Measurements from ENCODE around the gene IGFL2.

Gene IGFL2

GRCh38 chr19:46162731-46163130 lies 14.7 kb downstream of the IGFL2 start:
- no peak overlapping the region for H3K4me3 ChIP-seq (ENCODE audit: low read length, poor library complexity, severe bottlenecking)
- H3K79me2 ChIP-seq (ENCODE audit: insufficient read depth, low read length) = no peaks in the 10 kb centered on the region
- no peak overlapping the region for H2AFZ ChIP-seq (ENCODE audit: low read length)
- H3K9me3 ChIP-seq (ENCODE audit: insufficient read depth, low read depth, low read length) = no peaks in the 10 kb centered on the region
- no peaks in the 10 kb centered on the region for H4K20me1 ChIP-seq (ENCODE audit: insufficient read depth, low read length, poor library complexity, severe bottlenecking)
- H3K27me3 ChIP-seq (ENCODE audit: insufficient read depth, low read length, poor library complexity, severe bottlenecking) = no peaks in the 10 kb centered on the region
- H3K9me2 ChIP-seq (replicated peaks; ENCODE audit: low read depth, low read length) = no peaks in the 10 kb centered on the region
- no peaks in the 10 kb centered on the region for H3F3A ChIP-seq (ENCODE audit: low read depth)
- H3K9ac ChIP-seq (ENCODE audit: low read depth, low read length, poor library complexity, severe bottlenecking) = no peak overlapping the region
- H3K36me3 ChIP-seq (ENCODE audit: insufficient read depth, low read length) = no peaks in the 10 kb centered on the region
- H3K4me1 ChIP-seq (ENCODE audit: insufficient read depth, low read length, poor library complexity, severe bottlenecking) = no peaks in the 10 kb centered on the region
- TF ChIP-seq EZH2phosphoT487 (IDR thresholded peaks at IDR 0.05; ENCODE audit: borderline replicate concordance) = no peak
- TF ChIP-seq CTCF (conservative IDR thresholded peaks at IDR 0.05; ENCODE audit: low read length) = no peak
- no peak overlapping the region for H3K4me2 ChIP-seq (ENCODE audit: low read depth, low read length, poor library complexity, severe bottlenecking)

- no peaks in the 10 kb centered on the region for H3K27me3 ChIP-seq (ENCODE audit: insufficient read depth, low read length, poor library complexity, severe bottlenecking)
- no peak overlapping the region for H3K9ac ChIP-seq (ENCODE audit: low read depth, low read length, poor library complexity, severe bottlenecking)
- H3K79me2 ChIP-seq (ENCODE audit: insufficient read depth, low read length) = no peaks in the 10 kb centered on the region
- no peaks in the 10 kb centered on the region for H3K9me3 ChIP-seq (ENCODE audit: insufficient read depth, low read depth, low read length)
- TF ChIP-seq CTCF (conservative IDR thresholded peaks at IDR 0.05; ENCODE audit: low read length) (no peak), EZH2phosphoT487 (IDR thresholded peaks at IDR 0.05; ENCODE audit: borderline replicate concordance) (no peak)
- no peak overlapping the region for H2AFZ ChIP-seq (ENCODE audit: low read length)
- no peak overlapping the region for H3K4me3 ChIP-seq (ENCODE audit: low read length, poor library complexity, severe bottlenecking)
- H3K4me2 ChIP-seq (ENCODE audit: low read depth, low read length, poor library complexity, severe bottlenecking) = no peak overlapping the region
- no peaks in the 10 kb centered on the region for H3K36me3 ChIP-seq (ENCODE audit: insufficient read depth, low read length)
- no peaks in the 10 kb centered on the region for H3K9me2 ChIP-seq (replicated peaks; ENCODE audit: low read depth, low read length)
- no peaks in the 10 kb centered on the region for H3K4me1 ChIP-seq (ENCODE audit: insufficient read depth, low read length, poor library complexity, severe bottlenecking)
- H3F3A ChIP-seq (ENCODE audit: low read depth) = no peaks in the 10 kb centered on the region
- H4K20me1 ChIP-seq (ENCODE audit: insufficient read depth, low read length, poor library complexity, severe bottlenecking) = no peaks in the 10 kb centered on the region
Measured at GRCh38 chr19:46173886-46174480, 25.9 kb downstream of the IGFL2 start.

- Histone ChIP-seq H3F3A (ENCODE audit: low read depth) (no peaks in the 10 kb centered on the region), H3K9me3 (ENCODE audit: insufficient read depth, low read depth, low read length) (no peaks in the 10 kb centered on the region), H3K4me3 (ENCODE audit: low read length, poor library complexity, severe bottlenecking) (no peak overlapping the region), H3K79me2 (ENCODE audit: insufficient read depth, low read length) (no peaks in the 10 kb centered on the region), H3K36me3 (ENCODE audit: insufficient read depth, low read length) (no peaks in the 10 kb centered on the region), H3K4me2 (ENCODE audit: low read depth, low read length, poor library complexity, severe bottlenecking) (no peak overlapping the region), H3K27me3 (ENCODE audit: insufficient read depth, low read length, poor library complexity, severe bottlenecking) (no peaks in the 10 kb centered on the region), H3K9ac (ENCODE audit: low read depth, low read length, poor library complexity, severe bottlenecking) (no peak overlapping the region), H3K4me1 (ENCODE audit: insufficient read depth, low read length, poor library complexity, severe bottlenecking) (no peaks in the 10 kb centered on the region), H4K20me1 (ENCODE audit: insufficient read depth, low read length, poor library complexity, severe bottlenecking) (no peaks in the 10 kb centered on the region), H3K9me2 (replicated peaks; ENCODE audit: low read depth, low read length) (no peaks in the 10 kb centered on the region), H2AFZ (ENCODE audit: low read length) (no peak overlapping the region)
- TF ChIP-seq CTCF (conservative IDR thresholded peaks at IDR 0.05; ENCODE audit: low read length) = no peak
- TF ChIP-seq EZH2phosphoT487 (IDR thresholded peaks at IDR 0.05; ENCODE audit: borderline replicate concordance) = no peak
Measured at GRCh38 chr19:46176116-46176860, 28.2 kb downstream of the IGFL2 start.
